ENCODE data around the gene XXYLT1. TPM values are rescaled to one million over a fixed set of nuclear protein-coding genes. Genes with fewer than 3 reads are reported as not detected.
"Not testable (repeated sequence)": the region's sequence is repeated elsewhere in the genome, so short reads cannot be mapped to it uniquely, and the experiment has no call there.

Gene XXYLT1
- total RNA-seq, 2 experiments from 2014 or later: 5.4 to 5.7 TPM

DNA sequence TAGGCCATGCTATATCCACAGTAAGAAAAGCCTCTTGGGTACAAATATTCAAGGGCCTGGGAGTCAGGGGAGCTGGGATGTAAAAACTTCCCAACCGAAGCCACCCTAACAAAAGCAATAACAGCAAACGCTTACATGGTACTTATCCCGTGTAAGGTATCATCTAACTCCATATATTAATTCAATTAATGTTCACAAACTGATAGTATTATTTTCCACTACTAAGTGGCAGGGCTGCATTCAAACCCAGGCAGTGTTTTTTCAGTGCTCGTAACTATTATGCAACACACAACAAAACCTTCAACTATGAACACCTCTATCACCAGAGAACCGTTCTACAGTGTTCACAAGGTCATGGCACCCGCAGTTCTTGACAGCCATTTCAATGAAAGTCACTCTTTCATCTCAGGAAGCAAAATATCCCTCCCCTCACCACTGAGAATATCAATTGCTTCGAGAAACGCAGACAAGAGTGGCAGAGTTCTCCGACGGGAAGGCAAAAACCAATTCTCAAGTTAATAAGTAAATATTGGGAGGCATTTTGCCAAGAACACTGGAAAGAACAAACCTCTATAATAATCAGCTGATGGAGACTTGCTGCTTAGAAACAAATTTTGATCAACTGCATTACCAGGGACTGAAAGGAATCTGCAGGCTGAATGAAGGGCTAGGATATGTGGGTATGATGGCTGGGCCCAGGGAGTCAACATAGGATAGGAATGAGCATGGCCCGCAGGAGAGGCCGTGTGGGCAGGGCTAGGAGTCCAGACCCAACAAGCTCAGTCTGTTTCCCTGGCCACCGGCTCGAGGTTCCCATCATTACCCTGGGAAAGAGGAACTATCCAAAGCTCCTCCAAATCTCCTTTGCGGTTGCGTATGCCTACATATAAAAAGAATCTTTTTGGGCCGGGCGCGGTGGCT lies 72.3 kb downstream of the XXYLT1 start:
- Mint-ChIP-seq H3K9me3 (ENCODE audit: low read depth) (no peaks in the 10 kb centered on the region), H3K4me1 (peaks cover 21% of the 10 kb centered on the region), H3K27ac (no peak overlapping the region), H3K36me3 (ENCODE audit: low read depth) (peaks cover 3% of the 10 kb centered on the region), H3K27me3 (no peaks in the 10 kb centered on the region), H3K4me3 (no peak overlapping the region)
- POLR2A ChIA-PET: no interaction called here
- no peak for DNase-seq
- intact Hi-C loops (cut with DNase I, micrococcal nuclease): no loop called here
- ATAC-seq: no peak
- CTCF ChIA-PET: interaction anchor here (0.6 kb wide), 1 partner anchor 331 kb away, joined by 3 read pairs; no protein-coding TSS in a partner anchor

DNA sequence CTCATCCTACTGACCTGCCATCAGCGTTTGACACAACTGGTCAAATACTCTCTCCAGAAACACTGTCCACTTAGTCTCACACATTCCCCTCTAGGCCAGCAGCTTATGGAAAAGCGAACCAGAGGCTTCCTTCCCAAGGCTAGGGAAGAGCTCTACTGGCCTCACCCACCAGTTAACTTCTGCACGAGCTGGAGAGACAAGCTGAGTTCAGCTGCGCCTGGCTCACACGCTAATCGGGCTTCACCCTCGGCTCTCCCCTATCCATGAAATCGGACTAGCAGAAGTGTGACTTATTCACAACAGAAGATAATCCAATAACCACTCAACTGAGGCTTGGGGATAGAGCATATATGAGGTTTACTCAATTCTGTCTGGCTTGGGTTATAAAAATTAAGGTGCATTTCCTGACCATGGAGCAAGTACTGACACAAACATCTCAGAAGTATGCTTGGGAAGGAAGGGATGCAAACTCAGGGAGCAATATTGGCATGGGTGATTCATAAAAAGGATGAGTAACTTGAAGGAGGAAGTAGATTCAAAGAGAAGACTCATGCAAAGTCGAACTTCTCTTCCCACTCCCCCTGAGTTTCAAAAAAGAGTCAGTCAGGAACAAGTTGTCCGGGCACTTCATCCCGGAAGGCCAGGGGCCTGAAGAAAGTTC lies 73.1 kb downstream of the XXYLT1 start:
- Mint-ChIP-seq H3K9me3 (ENCODE audit: low read depth) (no peaks in the 10 kb centered on the region), H3K36me3 (ENCODE audit: low read depth) (peaks cover 3% of the 10 kb centered on the region), H3K27ac (no peak overlapping the region), H3K4me1 (peaks cover 21% of the 10 kb centered on the region), H3K27me3 (no peaks in the 10 kb centered on the region), H3K4me3 (no peak overlapping the region)
- CTCF ChIA-PET: no interaction called here
- ATAC-seq: no peak
- POLR2A ChIA-PET: no interaction called here
- DNase-seq: no peak
- intact Hi-C loops (cut with DNase I, micrococcal nuclease): no loop called here

DNA sequence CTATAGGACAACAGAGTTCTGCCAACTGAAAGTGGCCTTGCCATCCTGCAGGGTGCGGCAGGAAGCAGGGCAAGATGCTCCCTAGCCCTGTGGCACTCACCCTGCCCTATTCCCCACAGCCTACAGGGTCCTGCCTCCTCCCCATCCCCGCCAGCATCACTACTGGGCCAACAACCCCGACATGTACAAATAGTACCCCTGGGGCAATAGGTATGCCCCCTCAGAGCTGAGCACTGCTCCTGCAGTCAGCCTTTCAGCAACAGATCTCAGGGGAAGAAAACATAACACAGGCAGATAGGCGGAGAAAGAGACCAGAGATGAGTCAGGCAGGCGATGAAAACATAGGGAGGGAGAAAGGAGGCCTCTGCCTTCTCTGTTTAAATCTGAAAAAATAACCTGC lies 74.7 kb downstream of the XXYLT1 start:
- ATAC-seq (no peak), DNase-seq (no peak)
- POLR2A ChIA-PET: no interaction called here
- CTCF ChIA-PET: no interaction called here
- no peak overlapping the region for H3K27ac Mint-ChIP-seq
- intact Hi-C loops (cut with DNase I, micrococcal nuclease): no loop called here
- H3K9me3 Mint-ChIP-seq (ENCODE audit: low read depth): peaks cover 6% of the 10 kb centered on the region
- no peaks in the 10 kb centered on the region for H3K27me3 Mint-ChIP-seq
- H3K4me1 Mint-ChIP-seq: peaks cover 21% of the 10 kb centered on the region
- no peak overlapping the region for H3K4me3 Mint-ChIP-seq
- H3K36me3 Mint-ChIP-seq (ENCODE audit: low read depth): peaks cover 7% of the 10 kb centered on the region

DNA sequence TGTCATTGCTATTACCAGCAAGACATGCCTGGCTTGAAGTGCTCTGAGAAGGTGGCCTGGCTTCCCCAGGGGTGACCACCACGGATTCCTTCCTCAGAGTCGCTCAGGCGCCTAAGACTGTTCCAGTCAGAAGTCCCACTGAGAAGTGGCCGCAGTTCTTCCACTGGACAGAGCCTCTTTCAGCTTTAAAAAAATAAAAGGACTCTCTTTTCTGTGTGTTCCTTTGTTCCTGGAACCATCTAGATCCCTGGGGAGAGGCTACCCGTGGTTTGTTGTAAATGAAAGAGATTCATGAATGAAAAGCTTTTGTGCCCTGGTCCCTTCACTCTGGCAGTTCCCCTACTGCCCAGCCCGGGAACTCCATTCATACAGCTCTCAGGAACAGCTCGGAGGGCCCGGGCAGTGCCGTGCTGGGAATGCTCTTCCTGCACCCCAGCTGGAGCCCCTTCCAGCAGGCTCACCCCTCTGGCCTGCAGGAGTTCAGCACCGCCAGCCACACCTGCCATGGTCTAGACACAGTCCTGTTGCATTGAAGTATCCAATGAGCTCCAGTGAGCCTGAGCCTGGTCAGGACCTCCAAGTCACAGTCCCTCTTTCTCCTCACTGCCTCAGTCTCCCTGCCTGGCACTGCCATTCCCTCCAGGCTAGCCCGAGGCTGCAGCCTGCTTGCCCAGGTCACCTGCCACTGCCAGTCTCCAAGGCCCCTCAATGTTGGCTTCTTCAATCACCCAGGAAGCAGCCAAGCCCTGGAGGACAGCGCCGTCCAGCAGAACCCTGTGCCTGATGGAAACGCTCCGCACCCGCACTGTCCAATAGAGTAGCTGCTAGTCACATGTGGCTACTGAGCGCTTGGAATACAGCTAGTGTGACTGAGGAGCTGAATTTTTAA lies 75.4 kb downstream of the XXYLT1 start:
- ChIA-PET CTCF (interaction anchor here (0.7 kb wide), 2 partner anchors 194 to 319 kb away, joined by 3 read pairs; no protein-coding TSS in a partner anchor), POLR2A (no interaction called here)
- no peak overlapping the region for H3K4me3 Mint-ChIP-seq
- intact Hi-C loops (cut with DNase I, micrococcal nuclease): no loop called here
- DNase-seq: no peak
- H3K36me3 Mint-ChIP-seq (ENCODE audit: low read depth): peaks cover 10% of the 10 kb centered on the region
- H3K4me1 Mint-ChIP-seq: peaks cover 21% of the 10 kb centered on the region
- no peak overlapping the region for H3K27ac Mint-ChIP-seq
- ATAC-seq: no peak
- peaks cover 9% of the 10 kb centered on the region for H3K9me3 Mint-ChIP-seq (ENCODE audit: low read depth)
- H3K27me3 Mint-ChIP-seq: no peaks in the 10 kb centered on the region

DNA sequence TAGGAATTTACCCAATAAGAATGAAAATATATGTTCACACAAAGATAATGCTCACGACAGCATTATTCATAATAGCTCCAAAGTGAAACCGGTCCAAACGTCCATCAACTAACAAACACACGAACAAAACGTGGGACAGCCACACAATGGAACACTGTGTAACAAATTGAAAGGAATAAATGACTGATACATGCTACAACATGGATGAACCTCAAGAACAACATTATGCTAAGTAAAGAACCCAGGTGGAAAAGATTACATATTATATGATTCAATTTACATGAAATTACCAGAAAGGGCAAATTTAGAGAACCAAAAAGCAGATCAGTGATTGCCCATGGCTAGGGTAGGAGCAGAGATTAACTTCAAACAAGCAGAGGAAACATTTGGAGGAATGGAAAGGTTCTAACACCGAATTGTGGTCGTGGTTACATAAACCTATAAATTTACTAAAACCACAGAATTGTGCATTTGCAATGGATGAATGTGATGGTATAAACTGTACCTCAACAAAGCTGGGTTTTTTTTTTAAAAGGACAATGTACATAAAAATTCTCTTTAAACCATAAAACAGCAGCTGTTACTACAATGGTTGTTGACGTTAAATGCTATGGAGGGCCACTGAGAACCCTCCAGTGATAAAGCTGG lies 76.3 kb downstream of the XXYLT1 start:
- intact Hi-C loops (cut with DNase I, micrococcal nuclease): no loop called here
- Mint-ChIP-seq H3K4me1 (peaks cover 21% of the 10 kb centered on the region), H3K36me3 (ENCODE audit: low read depth) (peaks cover 11% of the 10 kb centered on the region), H3K27ac (peak overlapping the region; percentile 77), H3K9me3 (ENCODE audit: low read depth) (peaks cover 11% of the 10 kb centered on the region), H3K27me3 (no peaks in the 10 kb centered on the region), H3K4me3 (no peak overlapping the region)
- DNase-seq (peak; percentile 23), ATAC-seq (peak; percentile 74)
- POLR2A ChIA-PET: interaction anchor here (0.8 kb wide), 1 partner anchor 9 kb away, joined by 7 read pairs; no protein-coding TSS in a partner anchor
- CTCF ChIA-PET: interaction anchor here (0.7 kb wide), 1 partner anchor 320 kb away, joined by 3 read pairs; no protein-coding TSS in a partner anchor

DNA sequence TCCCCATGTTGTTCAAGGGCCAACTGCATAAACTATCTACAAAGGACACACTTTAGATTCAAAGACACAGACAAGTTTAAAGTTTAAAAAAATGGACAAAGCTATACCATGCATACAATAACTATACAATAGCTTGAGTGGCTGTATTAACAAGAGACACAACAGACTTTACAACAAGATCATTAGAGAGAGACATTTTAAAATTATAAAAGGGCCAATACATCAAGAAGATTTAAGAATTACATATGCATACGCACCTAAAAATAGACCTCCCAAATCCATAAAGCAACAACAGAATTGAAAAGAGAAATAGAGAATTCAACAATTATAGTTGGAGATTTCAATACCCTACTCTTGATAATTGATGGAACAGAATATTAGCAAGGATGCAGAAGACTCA lies 79.4 kb downstream of the XXYLT1 start:
- intact Hi-C loops (cut with DNase I, micrococcal nuclease): no loop called here
- Mint-ChIP-seq H3K4me1 (peaks cover 20% of the 10 kb centered on the region), H3K27me3 (no peaks in the 10 kb centered on the region), H3K36me3 (ENCODE audit: low read depth) (peaks cover 12% of the 10 kb centered on the region), H3K27ac (no peak overlapping the region), H3K4me3 (no peak overlapping the region), H3K9me3 (ENCODE audit: low read depth) (peaks cover 14% of the 10 kb centered on the region)
- POLR2A ChIA-PET: no interaction called here
- no peak for DNase-seq
- CTCF ChIA-PET: interaction anchor here (0.6 kb wide), 1 partner anchor 520 kb away, joined by 3 read pairs; the partner anchor contains the start of gene LSG1
- ATAC-seq: no peak

DNA sequence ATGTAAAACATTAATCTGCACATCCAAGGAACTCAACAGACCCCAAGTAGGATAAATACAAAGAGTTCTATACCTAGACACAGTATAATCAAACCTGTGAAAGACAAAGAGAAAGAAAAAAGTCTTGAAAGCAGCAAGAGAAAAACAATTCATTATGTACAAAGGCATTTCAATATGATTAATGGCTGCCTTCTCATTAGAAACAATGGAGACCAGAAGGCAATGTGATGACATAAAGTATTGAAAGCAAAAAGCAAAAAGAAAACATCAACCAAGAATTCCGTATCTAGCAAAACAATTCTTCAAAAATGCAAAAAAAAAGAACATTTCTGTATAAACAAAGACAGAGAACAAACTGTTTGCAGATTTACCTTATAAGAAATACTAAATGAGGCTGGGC lies 81.1 kb downstream of the XXYLT1 start:
- peaks cover 14% of the 10 kb centered on the region for H3K9me3 Mint-ChIP-seq (ENCODE audit: low read depth)
- CTCF ChIA-PET: no interaction called here
- H3K27ac Mint-ChIP-seq: no peak overlapping the region
- H3K36me3 Mint-ChIP-seq (ENCODE audit: low read depth): peaks cover 12% of the 10 kb centered on the region
- H3K4me1 Mint-ChIP-seq: peaks cover 27% of the 10 kb centered on the region
- intact Hi-C loops (cut with DNase I, micrococcal nuclease): no loop called here
- no peaks in the 10 kb centered on the region for H3K27me3 Mint-ChIP-seq
- ATAC-seq (no peak), DNase-seq (no peak)
- H3K4me3 Mint-ChIP-seq: no peak overlapping the region
- POLR2A ChIA-PET: no interaction called here

- intact Hi-C loops (cut with DNase I, micrococcal nuclease): no loop called here
- no peak overlapping the region for H3K27ac Mint-ChIP-seq
- ChIA-PET POLR2A (no interaction called here), CTCF (interaction anchor here (1.2 kb wide), 1 partner anchor 506 kb away, joined by 3 read pairs; no protein-coding TSS in a partner anchor)
- H3K9me3 Mint-ChIP-seq (ENCODE audit: low read depth): peaks cover 14% of the 10 kb centered on the region
- H3K36me3 Mint-ChIP-seq (ENCODE audit: low read depth): peaks cover 12% of the 10 kb centered on the region
- H3K4me3 Mint-ChIP-seq: no peak overlapping the region
- H3K27me3 Mint-ChIP-seq: no peaks in the 10 kb centered on the region
- no peak for ATAC-seq
- DNase-seq: no peak
- peaks cover 33% of the 10 kb centered on the region for H3K4me1 Mint-ChIP-seq
These were observed 82.5 kb downstream of the XXYLT1 start for GRCh38 chr3:195188426-195188927.

- intact Hi-C loops (cut with DNase I, micrococcal nuclease): no loop called here
- ATAC-seq (no peak), DNase-seq (no peak)
- POLR2A ChIA-PET: no interaction called here
- Mint-ChIP-seq H3K36me3 (ENCODE audit: low read depth) (peaks cover 12% of the 10 kb centered on the region), H3K4me1 (peaks cover 40% of the 10 kb centered on the region), H3K27me3 (no peaks in the 10 kb centered on the region), H3K27ac (no peak overlapping the region), H3K4me3 (no peak overlapping the region), H3K9me3 (ENCODE audit: low read depth) (peaks cover 14% of the 10 kb centered on the region)
- CTCF ChIA-PET: interaction anchor here (1.2 kb wide), 1 partner anchor 505 kb away, joined by 3 read pairs; no protein-coding TSS in a partner anchor
These were observed 83.1 kb downstream of the XXYLT1 start for GRCh38 chr3:195187609-195188425.

DNA sequence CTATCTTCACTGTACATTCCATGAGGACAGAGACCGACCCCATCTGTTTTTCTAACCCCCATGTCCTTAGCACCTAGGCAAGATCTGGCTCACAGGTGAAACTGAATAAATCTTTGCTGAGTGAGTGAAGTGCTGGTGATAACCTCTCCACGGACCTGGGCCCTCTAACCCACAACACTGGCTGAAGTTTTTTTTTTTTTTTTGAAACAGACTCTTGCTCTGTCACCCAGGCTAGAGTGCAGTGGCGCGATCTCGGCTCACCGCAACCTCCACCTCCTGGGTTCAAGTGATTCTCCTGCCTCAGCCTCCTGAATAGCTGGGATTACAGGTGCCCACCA lies 84.3 kb downstream of the XXYLT1 start:
- CTCF ChIA-PET; DNase-seq; H3K4me3 Mint-ChIP-seq; H3K27ac Mint-ChIP-seq; POLR2A ChIA-PET; H3K27me3 Mint-ChIP-seq; H3K36me3 Mint-ChIP-seq (ENCODE audit: low read depth); intact Hi-C loops (cut with DNase I, micrococcal nuclease); ATAC-seq: not testable (repeated sequence)
- peaks cover 51% of the 10 kb centered on the region for H3K4me1 Mint-ChIP-seq
- H3K9me3 Mint-ChIP-seq (ENCODE audit: low read depth): peaks cover 12% of the 10 kb centered on the region
